Neuronal stem cell (in vitro differentiated cells): ENCODE measurements around the gene SUPT3H.

ENCODE experiments used
- DNase-seq: peaks from one replicate; pipeline ENCODE4 v3.0.0-alpha.2; 2013; ENCODE audit warnings: low spot score
- H2AFZ ChIP-seq: one replicate; pipeline ENCODE4 v1.6.1; 2013; ENCODE audit warnings: mild to moderate bottlenecking, low read length, inconsistent platforms
- H2AK5ac ChIP-seq: 2 replicates; pipeline ENCODE4 v1.6.1; 2013; ENCODE audit warnings: low read depth, mild to moderate bottlenecking, inconsistent platforms, low read length, moderate library complexity, mixed read lengths
- H2BK120ac ChIP-seq: 2 replicates; pipeline ENCODE4 v1.6.1; 2013; ENCODE audit warnings: low read depth, mild to moderate bottlenecking, inconsistent platforms, low read length, moderate library complexity, mixed read lengths
- H2BK12ac ChIP-seq: one replicate; pipeline ENCODE4 v1.6.1; 2013; ENCODE audit warnings: low read length, inconsistent platforms
- H2BK15ac ChIP-seq: 2 replicates; pipeline ENCODE4 v1.6.1; 2013; ENCODE audit warnings: mild to moderate bottlenecking, low read length, inconsistent platforms, mixed read lengths
- H2BK5ac ChIP-seq: one replicate; pipeline ENCODE4 v1.6.1; 2013; ENCODE audit warnings: inconsistent platforms, mild to moderate bottlenecking, low read length, moderate library complexity
- H3K14ac ChIP-seq: one replicate; pipeline ENCODE4 v1.6.1; 2013; ENCODE audit warnings: low read length, inconsistent platforms
- H3K18ac ChIP-seq: 2 replicates; pipeline ENCODE4 v1.6.1; 2013; ENCODE audit warnings: low read length, inconsistent platforms
- H3K23ac ChIP-seq: 2 replicates; pipeline ENCODE4 v1.6.1; 2013; ENCODE audit warnings: low read depth, mild to moderate bottlenecking, mixed read lengths, low read length, inconsistent platforms; ENCODE audit not compliant: poor library complexity
- H3K27ac ChIP-seq: replicated peaks from 3 replicates; pipeline ENCODE4 v1.5.1; 2013; ENCODE audit warnings: low read length, inconsistent platforms
- H3K27me3 ChIP-seq, 3 experiments: 2 replicates each; pipeline ENCODE4 v1.6.1; 2013; ENCODE audit warnings: low read length in 3 of 3, mild to moderate bottlenecking in 2 of 3, inconsistent platforms in 1 of 3, low read depth in 1 of 3, mixed read lengths in 1 of 3, moderate library complexity in 1 of 3; ENCODE audit not compliant: control insufficient read depth in 3 of 3, insufficient read depth in 3 of 3
- H3K36me3 ChIP-seq, 2 donors: replicated peaks in 1 of 2; 2 replicates each; pipeline ENCODE4 v1.6.1; 2013; ENCODE audit warnings: low read length in 2 of 2; ENCODE audit not compliant: control insufficient read depth in 2 of 2, insufficient read depth in 2 of 2
- H3K4ac ChIP-seq: 2 replicates; pipeline ENCODE4 v1.6.1; 2013; ENCODE audit warnings: inconsistent platforms, mild to moderate bottlenecking, low read length, moderate library complexity
- H3K4me1 ChIP-seq, 2 donors: 1 replicate in 1 of 2; 2 replicates in 1 of 2; pipeline ENCODE4 v1.6.1; 2013; ENCODE audit warnings: low read length in 2 of 2, low read depth in 1 of 2; ENCODE audit not compliant: control insufficient read depth in 2 of 2, insufficient read depth in 1 of 2
- H3K4me2 ChIP-seq: one replicate; pipeline ENCODE4 v1.6.1; 2013; ENCODE audit warnings: mild to moderate bottlenecking, low read length, inconsistent platforms; ENCODE audit not compliant: insufficient read depth, poor library complexity, severe bottlenecking
- H3K4me3 ChIP-seq, 2 donors: 2 replicates each; pipeline ENCODE4 v1.5.1; 2013; ENCODE audit warnings: low read length in 2 of 2, mild to moderate bottlenecking in 2 of 2, inconsistent platforms in 1 of 2, moderate library complexity in 1 of 2
- H3K79me1 ChIP-seq: one replicate; pipeline ENCODE4 v1.6.1; 2013; ENCODE audit warnings: low read depth, mild to moderate bottlenecking, inconsistent platforms, low read length, moderate library complexity
- H3K9ac ChIP-seq: one replicate; pipeline ENCODE4 v1.6.1; 2013; ENCODE audit warnings: mild to moderate bottlenecking, low read depth, low read length, inconsistent platforms; ENCODE audit not compliant: poor library complexity
- H3K9me3 ChIP-seq, 2 donors: replicated peaks in 1 of 2; 2 replicates each; pipeline versions ENCODE3 to v1.6.1; 2013; ENCODE audit warnings: low read length in 2 of 2, mild to moderate bottlenecking in 2 of 2, inconsistent platforms in 1 of 2, low read depth in 1 of 2, mixed read lengths in 1 of 2, moderate library complexity in 1 of 2; ENCODE audit not compliant: control insufficient read depth in 2 of 2, insufficient read depth in 1 of 2
- H4K8ac ChIP-seq: one replicate; pipeline ENCODE4 v1.6.1; 2013; ENCODE audit warnings: low read depth, mild to moderate bottlenecking, inconsistent platforms, low read length, moderate library complexity
- H4K91ac ChIP-seq: one replicate; pipeline ENCODE4 v1.6.1; 2013; ENCODE audit warnings: low read length, low read depth, mild to moderate bottlenecking, inconsistent platforms; ENCODE audit not compliant: poor library complexity
- WGBS, 2 donors: extraction: QIAGEN DNeasy Blood & Tissue Kit; methylation state at CpG; one replicate each; pipeline ENCODE4 v1.1.7; 2013; ENCODE audit warnings: missing lambda C conversion rate in 2 of 2, mixed read lengths in 1 of 2; ENCODE audit not compliant: insufficient read length in 2 of 2, insufficient replicate concordance in 1 of 2; ENCODE audit errors: extremely low coverage in 2 of 2; 5-methylcytosine and 5-hydroxymethylcytosine counted together

The SUPT3H gene

GRCh38 chr6:45209762-45210161, 168.0 kb downstream of the SUPT3H start:
- no peak overlapping the region for H3K27ac ChIP-seq
- H3K4me2 ChIP-seq, result no peak overlapping the region
- DNase-seq, result no peak
- no peak overlapping the region for H4K8ac ChIP-seq
- no peak overlapping the region for H2BK120ac ChIP-seq
- WGBS, 2 donors, result no CpG with 5 or more reads among the region's 2 CpGs
- no peaks in the 10 kb centered on the region for H3K27me3 ChIP-seq
- no peak overlapping the region for H3K14ac ChIP-seq
- no peak overlapping the region for H2AFZ ChIP-seq
- H2BK12ac ChIP-seq, result no peak overlapping the region
- H3K18ac ChIP-seq, result no peak overlapping the region
- peaks cover 0 to 4% of the 10 kb centered on the region in 2 donors for H3K4me1 ChIP-seq
- H3K9me3 ChIP-seq, result peaks cover 3 to 27% of the 10 kb centered on the region in 2 donors
- H3K4me3 ChIP-seq, result no peak overlapping the region
- H2AK5ac ChIP-seq, result no peak overlapping the region
- H2BK15ac ChIP-seq, result no peak overlapping the region
- no peak overlapping the region for H3K4ac ChIP-seq
- H3K79me1 ChIP-seq, result no peaks in the 10 kb centered on the region
- H3K9ac ChIP-seq, result no peak overlapping the region
- H4K91ac ChIP-seq, result no peak overlapping the region
- no peaks in the 10 kb centered on the region for H3K36me3 ChIP-seq
- H3K23ac ChIP-seq, result no peak overlapping the region
- no peak overlapping the region for H2BK5ac ChIP-seq

- H3K79me1 ChIP-seq, result no peaks in the 10 kb centered on the region
- H3K4ac ChIP-seq, result no peak overlapping the region
- H2BK15ac ChIP-seq, result no peak overlapping the region
- peaks cover 0 to 2% of the 10 kb centered on the region in 2 donors for H3K4me1 ChIP-seq
- H2AK5ac ChIP-seq, result no peak overlapping the region
- H4K91ac ChIP-seq, result no peak overlapping the region
- no CpG with 5 or more reads among the region's 1 CpG for WGBS, 2 donors
- no peak overlapping the region for H2AFZ ChIP-seq
- H3K18ac ChIP-seq, result no peak overlapping the region
- no peak overlapping the region for H4K8ac ChIP-seq
- H3K23ac ChIP-seq, result no peak overlapping the region
- H3K9ac ChIP-seq, result no peak overlapping the region
- H3K14ac ChIP-seq, result no peak overlapping the region
- H3K27ac ChIP-seq, result no peak overlapping the region
- no peak overlapping the region for H2BK5ac ChIP-seq
- DNase-seq, result no peak
- no peak overlapping the region for H2BK120ac ChIP-seq
- no peak overlapping the region for H2BK12ac ChIP-seq
- no peaks in the 10 kb centered on the region for H3K27me3 ChIP-seq
- H3K4me2 ChIP-seq, result no peak overlapping the region
- H3K4me3 ChIP-seq, result no peak overlapping the region
- peaks cover 0 to 19% of the 10 kb centered on the region in 2 donors for H3K9me3 ChIP-seq
- no peaks in the 10 kb centered on the region for H3K36me3 ChIP-seq
Observed at GRCh38 chr6:45206793-45207492, 170.8 kb downstream of the SUPT3H start.

GRCh38 chr6:45201484-45201883, 176.2 kb downstream of the SUPT3H start:
- Histone ChIP-seq H2BK15ac (no peak overlapping the region), H3K4ac (no peak overlapping the region), H3K27ac (no peak overlapping the region), H3K79me1 (no peaks in the 10 kb centered on the region), H4K8ac (no peak overlapping the region), H3K14ac (no peak overlapping the region), H3K18ac (no peak overlapping the region), H2BK12ac (no peak overlapping the region), H3K9ac (no peak overlapping the region), H3K4me2 (no peak overlapping the region), H2AFZ (no peak overlapping the region), H3K27me3 (no peaks in the 10 kb centered on the region), H4K91ac (no peak overlapping the region), H3K36me3 (no peaks in the 10 kb centered on the region), H2BK5ac (no peak overlapping the region), H2AK5ac (no peak overlapping the region), H3K9me3 (no peaks in the 10 kb centered on the region), H2BK120ac (no peak overlapping the region), H3K4me3 (no peak overlapping the region), H3K4me1 (peaks cover 0 to 6% of the 10 kb centered on the region in 2 donors), H3K23ac (no peak overlapping the region)
- DNase-seq, result no peak
- WGBS, 2 donors, result no CpG with 5 or more reads among the region's 2 CpGs

DNA sequence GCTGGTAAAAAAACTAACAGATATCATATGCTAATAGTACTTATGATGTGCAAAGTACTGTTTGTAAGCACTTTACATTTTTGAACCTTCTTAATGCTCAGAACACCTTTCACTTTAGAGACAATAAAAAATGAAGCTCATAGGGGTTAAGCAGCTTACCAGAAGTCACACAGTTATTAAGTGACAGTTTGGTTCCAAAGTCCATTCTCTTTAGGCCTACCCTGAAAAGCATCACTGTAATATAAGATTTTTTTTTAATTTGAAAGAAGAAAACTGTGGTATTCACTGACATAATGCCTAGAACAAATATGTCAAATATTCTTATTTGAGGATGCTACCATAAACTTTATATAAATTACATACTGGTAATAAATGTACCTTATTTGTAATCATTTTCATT, 177.2 kb downstream of the SUPT3H start:
- no peak overlapping the region for H2BK12ac ChIP-seq
- H2BK15ac ChIP-seq, result no peak overlapping the region
- no peak overlapping the region for H2BK5ac ChIP-seq
- DNase-seq, result no peak
- H3K14ac ChIP-seq, result no peak overlapping the region
- no peak overlapping the region for H2AK5ac ChIP-seq
- H3K27me3 ChIP-seq, result no peaks in the 10 kb centered on the region
- no peaks in the 10 kb centered on the region for H3K9me3 ChIP-seq
- H3K36me3 ChIP-seq, result no peaks in the 10 kb centered on the region
- no peak overlapping the region for H3K9ac ChIP-seq
- no peak overlapping the region for H3K4me3 ChIP-seq
- H3K27ac ChIP-seq, result no peak overlapping the region
- no peak overlapping the region for H3K4ac ChIP-seq
- no peak overlapping the region for H3K23ac ChIP-seq
- no peak overlapping the region for H4K91ac ChIP-seq
- H3K4me1 ChIP-seq, result peaks cover 0 to 6% of the 10 kb centered on the region in 2 donors
- H3K79me1 ChIP-seq, result no peaks in the 10 kb centered on the region
- H3K18ac ChIP-seq, result no peak overlapping the region
- no peak overlapping the region for H2AFZ ChIP-seq
- no peak overlapping the region for H4K8ac ChIP-seq
- H3K4me2 ChIP-seq, result no peak overlapping the region
- no peak overlapping the region for H2BK120ac ChIP-seq
